GM12891 (cell line): ENCODE results near the gene PHF2.

Experiments used
- PAX5 ChIP-seq: IDR thresholded peaks from 2 replicates; pipeline ENCODE4 v1.6.1; 2011; ENCODE audit warnings: low read length, moderate library complexity, mild to moderate bottlenecking; ENCODE audit not compliant: insufficient read depth, severe bottlenecking
- POLR2A ChIP-seq: IDR thresholded peaks from 2 replicates; pipeline ENCODE4 v1.6.1; 2011; ENCODE audit warnings: low read depth, low read length, control low read depth
- POLR2AphosphoS5 ChIP-seq: IDR thresholded peaks from 2 replicates; pipeline ENCODE4 v1.6.1; 2011; ENCODE audit warnings: low read depth, low read length, control low read depth
- POU2F2 ChIP-seq: IDR thresholded peaks from 2 replicates; pipeline ENCODE4 v1.6.1; 2011; ENCODE audit warnings: low read depth, mild to moderate bottlenecking, control low read depth, low read length, moderate library complexity
- SPI1 ChIP-seq: IDR thresholded peaks from 2 replicates; pipeline ENCODE4 v1.6.1; 2011; ENCODE audit warnings: low read depth, low read length, control low read depth
- TAF1 ChIP-seq: IDR thresholded peaks from 2 replicates; pipeline ENCODE4 v1.6.1; 2011; ENCODE audit warnings: low read depth, low read length, control low read depth

GRCh38 chr9:93603011-93603410, 26.6 kb downstream of the PHF2 start:
- TF ChIP-seq POLR2A (no peak), POLR2AphosphoS5 (no peak), SPI1 (no peak), TAF1 (no peak), PAX5 (no peak), POU2F2 (no peak)
